Heart left ventricle (tissue), 16 donors: Measurements from ENCODE around the gene RANBP3. TPM values are rescaled to one million over a fixed set of nuclear protein-coding genes. Genes with fewer than 3 reads are reported as not detected.

Experiments
- ATAC-seq, 4 donors: fragments of 200-7000 bp; cut with Tn5 transposase; one replicate each; pipeline ENCODE4 v1.9.1; 2020 to 2022; ENCODE audit warnings: moderate library complexity in 4 of 4, mild to moderate bottlenecking in 3 of 4, moderate number of reproducible peaks in 1 of 4
- DNase-seq, 5 donors: peaks; one replicate each; pipeline ENCODE4 v3.0.0-alpha.2; 2020
- H3K27ac ChIP-seq, 12 donors: fragments of 200-600 bp; sonication (generic) in 4 of 12; one replicate each; pipeline versions ENCODE4 v1.5.0 to v1.8.0; 2016 to 2022; ENCODE audit warnings: mild to moderate bottlenecking in 2 of 12
- H3K27me3 ChIP-seq, 9 donors: fragments of 200-600 bp; sonication (generic) in 2 of 9; one replicate each; pipeline versions ENCODE4 v1.5.1 to v1.8.0; 2016 to 2022; ENCODE audit warnings: mild to moderate bottlenecking in 3 of 9
- H3K36me3 ChIP-seq, 9 donors: fragments of 200-600 bp; sonication (generic) in 2 of 9; one replicate each; pipeline versions ENCODE4 v1.5.0 to v1.8.0; 2018 to 2022; ENCODE audit warnings: mild to moderate bottlenecking in 2 of 9
- H3K4me1 ChIP-seq, 12 donors: fragments of 200-600 bp; sonication (generic) in 4 of 12; one replicate each; pipeline versions ENCODE4 v1.5.0 to v1.8.0; 2016 to 2022; ENCODE audit warnings: mild to moderate bottlenecking in 3 of 12
- H3K4me3 ChIP-seq, 12 donors: fragments of 200-600 bp; sonication (generic) in 4 of 12; one replicate each; pipeline versions ENCODE4 v1.5.0 to v1.8.0; 2017 to 2022; ENCODE audit warnings: mild to moderate bottlenecking in 9 of 12, moderate library complexity in 4 of 12
- H3K9me3 ChIP-seq, 12 donors: fragments of 200-600 bp; sonication (generic) in 4 of 12; one replicate each; pipeline versions ENCODE4 v1.5.0 to v1.8.0; 2016 to 2022; ENCODE audit warnings: mild to moderate bottlenecking in 1 of 12
- CTCF ChIP-seq, 12 donors: fragments of 200-600 bp; sonication (generic) in 4 of 12; IDR thresholded peaks; one replicate each; pipeline versions ENCODE4 v1.5.0 to v1.8.0; 2018 to 2022; ENCODE audit warnings: antibody characterized with exemption in 12 of 12, mild to moderate bottlenecking in 5 of 12
- POLR2A ChIP-seq, 2 donors: fragments of 450-650 bp; IDR thresholded peaks; one replicate each; pipeline ENCODE4 v1.6.1; 2017; ENCODE audit warnings: antibody characterized with exemption in 2 of 2, mild to moderate bottlenecking in 2 of 2, moderate library complexity in 2 of 2
- WGBS, 4 donors: extraction: QIAGEN DNeasy Blood & Tissue Kit in 2 of 4; methylation state at CpG; one replicate each; pipeline versions ENCODE4 v1.1.5 to v1.1.7; 2013 to 2018; 5-methylcytosine and 5-hydroxymethylcytosine counted together
- intact Hi-C, 10 donors: fragments of 100-400 bp; cut with DNase I; formaldehyde crosslinking; loops; one replicate each; pipeline versions ENCODE4 v1.11.1 to v1.14.2; 2022
- polyA plus RNA-seq, 2 donors: library from polyadenylated mRNA; stranded (reverse); fragments of 200-250 nt; gene quantifications; one replicate each; pipeline ENCODE4 v1.2.3, GENCODE V29; 2013
- total RNA-seq, 9 donors: library from RNA; depleted of rRNA in 2 of 9; stranded (reverse); fragments of >200 nt in 2 of 9; fragmentation: NEBNext Ultra II Directional in 3 of 9; extraction: Animal tissue kit (Norgen Biotek cat#: 25700) in 3 of 9; gene quantifications; one replicate each; pipeline versions ENCODE4 v1.1.0 to v1.2.4, GENCODE V29; 2016 to 2023
- donor health status: ischemic (EF 13 %, LVEDD 7.1; RV severe dilation, severe dysfunction).
- donor health status: healthy with polysubstance abuse.
- donor health status: DM: no; HTN: yes; CAD: no.
- donor health status: DM: no; HTN: no; CAD: no.
- donor health status: ischemic (EF 25% LVEDD 6.9; RV normal size, moderate dysfunction).
- donor health status: ischemic (EF 25% LVEDD 5.7; RV mildly dilated, moderate dysfunction).
- donor health status: healthy.
- donor health status: DM: yes; HTN: yes; CAD: no.
- donor health status: ischemic (EF 35%, LVEDD 5.7; RV mildly dilated, moderate dysfunction).
- donor health status: nonischemic (EF 11% LVEDD 7.7; RV severe dilation, severe dysfunction).
- donor health status: DM: yes; HTN: yes; CAD: no.
- donor health status: PGD.
- donor health status: ischemic (EF 29% LVEDD 5.4; RV normal size, mild dysfunction).
- donor health status: nonischemic (EF 23%, LVEDD 6.1; RV moderate dilation, normal function).

Gene RANBP3
- total and polyA plus RNA-seq, 11 donors: 29.4 to 80.7 (median 58.0) TPM

- TF ChIP-seq CTCF (IDR thresholded peaks at IDR 0.05): no peak
- TF ChIP-seq POLR2A (IDR thresholded peaks at IDR 0.05): no peak
- ATAC-seq (no peak), DNase-seq (no peak)
- no peaks in the 10 kb centered on the region for H3K9me3 ChIP-seq
- no peak overlapping the region for H3K27ac ChIP-seq
- 69 to 89% (median 86%) methylated on average over 16 to 31 of the region's 31 CpGs for WGBS, 4 donors
- H3K4me3 ChIP-seq: no peak overlapping the region
- intact Hi-C loops: no loop called here
- H3K36me3 ChIP-seq: no peaks in the 10 kb centered on the region
- no peaks in the 10 kb centered on the region for H3K4me1 ChIP-seq
- no peaks in the 10 kb centered on the region for H3K27me3 ChIP-seq
Measured at GRCh38 chr19:5867201-5868136, 110.5 kb downstream of the RANBP3 start.

Other genes starting within 250 kb of the RANBP3 start
- 1 to 10 TPM in 5 of 9 donors, under 1 TPM in 2, not detected in 2; 0.96 to 1.9 (median 1.3) TPM for gene PRR22, start 193.4 kb downstream of the RANBP3 start, total RNA-seq
- gene PRR22, start 193.4 kb downstream of the RANBP3 start, polyA plus RNA-seq: 1 to 10 TPM in 1 of 2 donors, under 1 TPM in 1; 0.91 to 1.1 TPM
- gene DUS3L, start 187.0 kb downstream of the RANBP3 start, total RNA-seq: 10 to 100 TPM; 12.0 to 19.9 (median 15.3) TPM
- 10 to 100 TPM; 17.3 to 20.7 TPM for gene DUS3L, start 187.0 kb downstream of the RANBP3 start, polyA plus RNA-seq
- gene NRTN, start 173.1 kb downstream of the RANBP3 start, total RNA-seq: 10 to 100 TPM in 7 of 9 donors, 1 to 10 TPM in 2; 8.0 to 54.2 (median 17.2) TPM
- gene NRTN, start 173.1 kb downstream of the RANBP3 start, polyA plus RNA-seq: 10 to 100 TPM; 18.2 to 34.5 TPM
- gene FUT6, start 138.4 kb downstream of the RANBP3 start, total RNA-seq: not detected
- not detected for gene FUT6, start 138.4 kb downstream of the RANBP3 start, polyA plus RNA-seq
- gene FUT3, start 126.7 kb downstream of the RANBP3 start, total RNA-seq: not detected
- gene FUT3, start 126.7 kb downstream of the RANBP3 start, polyA plus RNA-seq: under 1 TPM in 1 of 2 donors, not detected in 1; 0.07 TPM
- gene FUT5, start 107.6 kb downstream of the RANBP3 start, total RNA-seq: not detected
- gene FUT5, start 107.6 kb downstream of the RANBP3 start, polyA plus RNA-seq: not detected
- 100 to 1,000 TPM; 388 to 533 (median 476) TPM for gene NDUFA11, start 74.3 kb downstream of the RANBP3 start, total RNA-seq
- 100 to 1,000 TPM; 791 to 945 TPM for gene NDUFA11, start 74.3 kb downstream of the RANBP3 start, polyA plus RNA-seq
- 1 to 10 TPM; 1.7 to 3.9 (median 2.3) TPM for gene VMAC, start 73.3 kb downstream of the RANBP3 start, total RNA-seq
- gene VMAC, start 73.3 kb downstream of the RANBP3 start, polyA plus RNA-seq: 1 to 10 TPM; 1.3 to 3.8 TPM
- 1 to 10 TPM; 1.2 to 6.2 (median 3.3) TPM for gene CAPS, start 63.9 kb downstream of the RANBP3 start, total RNA-seq
- gene CAPS, start 63.9 kb downstream of the RANBP3 start, polyA plus RNA-seq: 1 to 10 TPM; 2.4 to 4.8 TPM
- 10 to 100 TPM in 1 of 9 donors, 1 to 10 TPM in 8; 2.8 to 20.0 (median 5.8) TPM for gene RFX2, start 132.4 kb upstream of the RANBP3 start, total RNA-seq
- 1 to 10 TPM; 6.9 to 7.0 TPM for gene RFX2, start 132.4 kb upstream of the RANBP3 start, polyA plus RNA-seq
- gene ACSBG2, start 157.5 kb upstream of the RANBP3 start, total RNA-seq: not detected
- not detected for gene ACSBG2, start 157.5 kb upstream of the RANBP3 start, polyA plus RNA-seq